ENCODE measurements around the gene CFAP299.

CFAP299 gene

GRCh38 chr4:80489798-80490197 lies 154.3 kb downstream of the CFAP299 start:
- TF ChIP-seq, protein P1, sequence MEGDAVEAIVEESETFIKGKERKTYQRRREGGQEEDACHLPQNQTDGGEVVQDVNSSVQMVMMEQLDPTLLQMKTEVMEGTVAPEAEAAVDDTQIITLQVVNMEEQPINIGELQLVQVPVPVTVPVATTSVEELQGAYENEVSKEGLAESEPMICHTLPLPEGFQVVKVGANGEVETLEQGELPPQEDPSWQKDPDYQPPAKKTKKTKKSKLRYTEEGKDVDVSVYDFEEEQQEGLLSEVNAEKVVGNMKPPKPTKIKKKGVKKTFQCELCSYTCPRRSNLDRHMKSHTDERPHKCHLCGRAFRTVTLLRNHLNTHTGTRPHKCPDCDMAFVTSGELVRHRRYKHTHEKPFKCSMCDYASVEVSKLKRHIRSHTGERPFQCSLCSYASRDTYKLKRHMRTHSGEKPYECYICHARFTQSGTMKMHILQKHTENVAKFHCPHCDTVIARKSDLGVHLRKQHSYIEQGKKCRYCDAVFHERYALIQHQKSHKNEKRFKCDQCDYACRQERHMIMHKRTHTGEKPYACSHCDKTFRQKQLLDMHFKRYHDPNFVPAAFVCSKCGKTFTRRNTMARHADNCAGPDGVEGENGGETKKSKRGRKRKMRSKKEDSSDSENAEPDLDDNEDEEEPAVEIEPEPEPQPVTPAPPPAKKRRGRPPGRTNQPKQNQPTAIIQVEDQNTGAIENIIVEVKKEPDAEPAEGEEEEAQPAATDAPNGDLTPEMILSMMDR (IDR thresholded peaks at IDR 0.05; ENCODE audit: poor library complexity, severe bottlenecking), result no peak
- no peak for ATAC-seq (ENCODE audit: low read depth)
- Histone ChIP-seq H3K4me1 (ENCODE audit: insufficient read depth, poor library complexity, severe bottlenecking) (no peaks in the 10 kb centered on the region), H3K36me3 (ENCODE audit: low read depth) (no peaks in the 10 kb centered on the region), H3K27me3 (ENCODE audit: insufficient read depth, poor library complexity, severe bottlenecking) (no peaks in the 10 kb centered on the region), H3K9me3 (ENCODE audit: severe bottlenecking) (no peaks in the 10 kb centered on the region), H3K4me3 (ENCODE audit: severe bottlenecking) (no peak overlapping the region), H3K27ac (ENCODE audit: poor library complexity, severe bottlenecking) (no peak overlapping the region)
- no peak for DNase-seq (ENCODE audit: low spot score)

- TF ChIP-seq, protein P1 (IDR thresholded peaks at IDR 0.05; ENCODE audit: poor library complexity, severe bottlenecking), result no peak
- Histone ChIP-seq H3K36me3 (ENCODE audit: low read depth) (no peaks in the 10 kb centered on the region), H3K27me3 (ENCODE audit: insufficient read depth, poor library complexity, severe bottlenecking) (no peaks in the 10 kb centered on the region), H3K9me3 (ENCODE audit: severe bottlenecking) (no peaks in the 10 kb centered on the region), H3K27ac (ENCODE audit: poor library complexity, severe bottlenecking) (no peak overlapping the region), H3K4me3 (ENCODE audit: severe bottlenecking) (no peak overlapping the region), H3K4me1 (ENCODE audit: insufficient read depth, poor library complexity, severe bottlenecking) (no peaks in the 10 kb centered on the region)
- ATAC-seq (ENCODE audit: low read depth) (peak; percentile 51; the same call in 1 of the 3 replicates), DNase-seq (ENCODE audit: low spot score) (no peak)
Observed at GRCh38 chr4:80492761-80493160, 157.2 kb downstream of the CFAP299 start.

DNA sequence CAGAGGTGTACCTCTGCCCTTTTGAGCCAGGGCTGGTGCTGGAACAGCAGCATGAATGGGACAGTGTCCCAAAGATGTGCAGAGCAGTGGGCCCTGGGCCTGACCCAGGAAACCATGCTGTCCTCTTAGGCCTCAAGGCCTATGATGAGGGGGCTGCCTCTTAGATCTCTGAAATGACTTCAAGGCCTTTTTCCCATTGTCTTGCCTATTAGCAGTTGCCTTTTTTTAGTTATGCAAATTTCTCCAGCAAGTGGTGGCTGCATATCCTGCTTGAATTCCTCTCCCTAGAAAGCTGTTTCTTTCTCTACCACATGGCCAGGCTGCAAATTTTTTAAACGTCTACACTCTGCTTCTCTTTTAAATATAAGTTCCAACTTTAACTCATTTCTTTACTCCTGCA lies 160.3 kb downstream of the CFAP299 start:
- H3K4me1 ChIP-seq (ENCODE audit: insufficient read depth, poor library complexity, severe bottlenecking), result peaks cover 5% of the 10 kb centered on the region
- TF ChIP-seq, protein P1 (IDR thresholded peaks at IDR 0.05; ENCODE audit: poor library complexity, severe bottlenecking), result no peak
- no peak overlapping the region for H3K4me3 ChIP-seq (ENCODE audit: severe bottlenecking)
- H3K36me3 ChIP-seq (ENCODE audit: low read depth), result no peaks in the 10 kb centered on the region
- H3K9me3 ChIP-seq (ENCODE audit: severe bottlenecking), result no peaks in the 10 kb centered on the region
- no peaks in the 10 kb centered on the region for H3K27me3 ChIP-seq (ENCODE audit: insufficient read depth, poor library complexity, severe bottlenecking)
- DNase-seq (ENCODE audit: low spot score), result no peak
- no peak overlapping the region for H3K27ac ChIP-seq (ENCODE audit: poor library complexity, severe bottlenecking)
- no peak for ATAC-seq (ENCODE audit: low read depth)

- DNase-seq (ENCODE audit: low spot score) (no peak), ATAC-seq (ENCODE audit: low read depth) (no peak)
- TF ChIP-seq, protein P1 (IDR thresholded peaks at IDR 0.05; ENCODE audit: poor library complexity, severe bottlenecking), result no peak
- H3K4me3 ChIP-seq (ENCODE audit: severe bottlenecking), result no peak overlapping the region
- no peaks in the 10 kb centered on the region for H3K9me3 ChIP-seq (ENCODE audit: severe bottlenecking)
- no peak overlapping the region for H3K27ac ChIP-seq (ENCODE audit: poor library complexity, severe bottlenecking)
- H3K4me1 ChIP-seq (ENCODE audit: insufficient read depth, poor library complexity, severe bottlenecking), result peaks cover 14% of the 10 kb centered on the region
- H3K27me3 ChIP-seq (ENCODE audit: insufficient read depth, poor library complexity, severe bottlenecking), result no peaks in the 10 kb centered on the region
- no peaks in the 10 kb centered on the region for H3K36me3 ChIP-seq (ENCODE audit: low read depth)
Observed at GRCh38 chr4:80498725-80499124, 163.2 kb downstream of the CFAP299 start.

DNA sequence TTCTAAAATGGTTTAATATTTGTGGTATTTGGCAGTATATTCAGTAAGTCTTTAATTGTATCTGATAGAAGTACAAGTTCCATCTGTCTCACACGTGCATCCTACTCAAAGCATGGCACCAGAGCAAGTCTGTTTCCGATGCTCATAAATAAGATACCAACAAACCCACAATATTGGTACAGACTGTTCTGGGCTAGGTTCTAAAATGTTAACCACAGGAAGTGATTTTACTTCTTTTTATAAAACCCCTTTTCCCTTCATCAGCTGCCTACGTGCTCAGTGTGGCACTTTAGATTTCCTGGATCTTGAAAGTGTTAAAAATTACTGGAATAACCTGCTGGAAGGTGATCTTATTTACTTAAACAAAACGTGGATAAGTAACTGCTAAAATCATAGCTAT lies 165.1 kb downstream of the CFAP299 start:
- Histone ChIP-seq H3K9me3 (ENCODE audit: severe bottlenecking) (no peaks in the 10 kb centered on the region), H3K36me3 (ENCODE audit: low read depth) (no peaks in the 10 kb centered on the region), H3K4me1 (ENCODE audit: insufficient read depth, poor library complexity, severe bottlenecking) (peaks cover 14% of the 10 kb centered on the region), H3K27me3 (ENCODE audit: insufficient read depth, poor library complexity, severe bottlenecking) (no peaks in the 10 kb centered on the region), H3K4me3 (ENCODE audit: severe bottlenecking) (no peak overlapping the region), H3K27ac (ENCODE audit: poor library complexity, severe bottlenecking) (peak overlapping the region; percentile 39)
- ATAC-seq (ENCODE audit: low read depth), result peak; percentile 36; the same call in 1 of the 3 replicates
- TF ChIP-seq, protein P1 (IDR thresholded peaks at IDR 0.05; ENCODE audit: poor library complexity, severe bottlenecking), result no peak
- no peak for DNase-seq (ENCODE audit: low spot score)

All from RWPE2 (cell line).